Lung (tissue), 12 donors: ENCODE results near the gene PHF8. TPM values are rescaled to one million over a fixed set of nuclear protein-coding genes. Genes with fewer than 3 reads are reported as not detected.

Source experiments
- ATAC-seq: fragments of 200-7000 bp; cut with Tn5 transposase; one replicate; pipeline ENCODE4 v1.9.1; 2020; ENCODE audit warnings: moderate number of reproducible peaks; ENCODE audit not compliant: insufficient read depth, low FRiP score
- DNase-seq, 3 donors: peaks; one replicate each; pipeline ENCODE4 v3.0.0-alpha.2; 2013 to 2017
- H3K27ac ChIP-seq, 2 donors: one replicate each; pipeline ENCODE4 v1.5.1; 2013; ENCODE audit warnings: mild to moderate bottlenecking in 2 of 2, moderate library complexity in 2 of 2, control low read depth in 1 of 2, inconsistent platforms in 1 of 2, low read depth in 1 of 2, low read length in 1 of 2
- H3K27me3 ChIP-seq, 3 donors: one replicate each; pipeline ENCODE4 v1.5.1; 2013; ENCODE audit warnings: low read length in 2 of 3; ENCODE audit not compliant: control insufficient read depth in 3 of 3, insufficient read depth in 3 of 3
- H3K36me3 ChIP-seq, 4 donors: one replicate each; pipeline ENCODE4 v1.5.1; 2013; ENCODE audit warnings: low read length in 4 of 4, mild to moderate bottlenecking in 1 of 4, moderate library complexity in 1 of 4; ENCODE audit not compliant: control insufficient read depth in 4 of 4, insufficient read depth in 4 of 4
- H3K4me1 ChIP-seq, 5 donors: one replicate each; pipeline ENCODE4 v1.5.1; 2013; ENCODE audit warnings: low read length in 5 of 5, mild to moderate bottlenecking in 2 of 5, moderate library complexity in 1 of 5; ENCODE audit not compliant: control insufficient read depth in 5 of 5, insufficient read depth in 5 of 5
- H3K4me3 ChIP-seq: one replicate; pipeline ENCODE4 v1.5.1; 2013; ENCODE audit warnings: mild to moderate bottlenecking, control low read depth, moderate library complexity
- H3K9ac ChIP-seq, 2 donors: one replicate each; pipeline ENCODE4 v1.5.1; 2013; ENCODE audit warnings: low read length in 2 of 2, control low read depth in 1 of 2; ENCODE audit not compliant: insufficient read depth in 1 of 2
- H3K9me3 ChIP-seq, 4 donors: one replicate each; pipeline ENCODE4 v1.5.1; 2013; ENCODE audit warnings: low read length in 3 of 4, mild to moderate bottlenecking in 1 of 4, moderate library complexity in 1 of 4; ENCODE audit not compliant: control insufficient read depth in 4 of 4, insufficient read depth in 3 of 4
- WGBS, 2 donors: extraction: QIAGEN DNeasy Blood & Tissue Kit; methylation state at CpG; one replicate each; pipeline ENCODE4 v1.1.7; 2013; 5-methylcytosine and 5-hydroxymethylcytosine counted together
- polyA plus RNA-seq, 2 donors: library from polyadenylated mRNA; stranded (reverse); fragments of 200-250 nt; gene quantifications; one replicate each; pipeline ENCODE4 v1.2.1, GENCODE V29; 2013
- total RNA-seq, 2 donors: library from RNA; depleted of rRNA in 1 of 2; stranded (reverse); fragments of >200 nt in 1 of 2; gene quantifications; one replicate each; pipeline ENCODE4 v1.2.1, GENCODE V29; 2014 to 2021
- TF ChIP-seq, protein P1 (sequence below): IDR thresholded peaks from 2 replicates; pipeline ENCODE4 v1.5.1; 2012; ENCODE audit warnings: mild to moderate bottlenecking; ENCODE audit errors: control extremely low read depth, extremely low read depth
- donor health status: control.
- donor health status: control.
- donor health status: Bipolar disorder and iron deficiency.
- donor health status: healthy.
- donor health status: DM: yes; HTN: yes; CAD: no.

PHF8 gene
- total and polyA plus RNA-seq, 4 donors = 7.2 to 37.5 (median 19.5) TPM

DNA sequence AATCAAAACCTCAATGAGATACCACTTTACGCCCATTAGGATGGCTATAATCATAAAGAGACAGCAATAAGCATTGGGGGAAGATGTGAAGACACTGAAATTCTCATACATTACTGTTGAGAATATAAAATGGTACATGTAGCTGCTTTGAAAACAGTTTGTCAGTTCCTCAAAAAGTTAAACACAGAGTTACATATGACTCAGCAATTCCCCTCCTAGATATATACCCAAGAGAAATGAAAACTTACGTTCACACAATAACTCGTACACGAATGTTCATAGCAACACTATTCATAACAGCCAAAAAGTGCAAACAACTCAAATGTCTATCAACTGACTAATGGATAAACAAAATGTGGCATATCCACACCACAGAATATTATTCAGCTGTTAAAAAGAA lies 36.6 kb downstream of the PHF8 start:
- DNase-seq = no peak
- Histone ChIP-seq H3K36me3 (peaks cover 0 to 12% (median 1%) of the 10 kb centered on the region in 4 donors), H3K9me3 (peaks cover 0 to 2% (median 0%) of the 10 kb centered on the region in 4 donors), H3K4me3 (no peak overlapping the region), H3K27ac (no peak overlapping the region), H3K4me1 (no peaks in the 10 kb centered on the region), H3K9ac (no peak overlapping the region), H3K27me3 (no peaks in the 10 kb centered on the region)
- TF ChIP-seq, protein P1, sequence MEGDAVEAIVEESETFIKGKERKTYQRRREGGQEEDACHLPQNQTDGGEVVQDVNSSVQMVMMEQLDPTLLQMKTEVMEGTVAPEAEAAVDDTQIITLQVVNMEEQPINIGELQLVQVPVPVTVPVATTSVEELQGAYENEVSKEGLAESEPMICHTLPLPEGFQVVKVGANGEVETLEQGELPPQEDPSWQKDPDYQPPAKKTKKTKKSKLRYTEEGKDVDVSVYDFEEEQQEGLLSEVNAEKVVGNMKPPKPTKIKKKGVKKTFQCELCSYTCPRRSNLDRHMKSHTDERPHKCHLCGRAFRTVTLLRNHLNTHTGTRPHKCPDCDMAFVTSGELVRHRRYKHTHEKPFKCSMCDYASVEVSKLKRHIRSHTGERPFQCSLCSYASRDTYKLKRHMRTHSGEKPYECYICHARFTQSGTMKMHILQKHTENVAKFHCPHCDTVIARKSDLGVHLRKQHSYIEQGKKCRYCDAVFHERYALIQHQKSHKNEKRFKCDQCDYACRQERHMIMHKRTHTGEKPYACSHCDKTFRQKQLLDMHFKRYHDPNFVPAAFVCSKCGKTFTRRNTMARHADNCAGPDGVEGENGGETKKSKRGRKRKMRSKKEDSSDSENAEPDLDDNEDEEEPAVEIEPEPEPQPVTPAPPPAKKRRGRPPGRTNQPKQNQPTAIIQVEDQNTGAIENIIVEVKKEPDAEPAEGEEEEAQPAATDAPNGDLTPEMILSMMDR = no peak
- 87 to 89% methylated on average over 4 of the region's 4 CpGs for WGBS, 2 donors
- ATAC-seq = no peak

DNA sequence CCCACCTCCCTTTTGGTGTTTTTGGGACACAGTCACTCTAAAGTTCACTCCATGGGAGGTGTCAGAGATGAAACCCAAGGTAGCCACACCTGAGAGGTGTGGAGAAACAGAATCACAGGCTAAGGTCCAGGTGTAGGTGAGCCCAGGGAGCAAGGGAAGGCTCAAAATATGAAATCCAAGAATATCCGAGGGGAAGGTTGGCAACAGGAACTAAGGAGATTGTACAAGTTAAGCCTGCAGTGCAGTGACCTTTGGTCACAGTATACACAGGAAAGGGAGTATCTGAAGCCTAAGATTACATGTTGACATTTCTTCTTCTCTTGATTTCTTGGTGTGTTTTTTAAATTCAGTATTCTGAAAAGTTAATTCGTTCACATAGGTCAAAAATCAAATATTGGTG lies 46.5 kb downstream of the PHF8 start:
- Histone ChIP-seq H3K27ac (no peak overlapping the region), H3K9ac (no peak overlapping the region), H3K27me3 (no peaks in the 10 kb centered on the region), H3K4me1 (no peaks in the 10 kb centered on the region), H3K9me3 (peaks cover 0 to 2% (median 0%) of the 10 kb centered on the region in 4 donors), H3K36me3 (peaks cover 3 to 25% (median 15%) of the 10 kb centered on the region in 4 donors), H3K4me3 (no peak overlapping the region)
- no peak for ATAC-seq
- no peak for DNase-seq
- WGBS, 2 donors = 79 to 97% methylated on average over 2 of the region's 2 CpGs
- TF ChIP-seq, protein P1 = no peak

DNA sequence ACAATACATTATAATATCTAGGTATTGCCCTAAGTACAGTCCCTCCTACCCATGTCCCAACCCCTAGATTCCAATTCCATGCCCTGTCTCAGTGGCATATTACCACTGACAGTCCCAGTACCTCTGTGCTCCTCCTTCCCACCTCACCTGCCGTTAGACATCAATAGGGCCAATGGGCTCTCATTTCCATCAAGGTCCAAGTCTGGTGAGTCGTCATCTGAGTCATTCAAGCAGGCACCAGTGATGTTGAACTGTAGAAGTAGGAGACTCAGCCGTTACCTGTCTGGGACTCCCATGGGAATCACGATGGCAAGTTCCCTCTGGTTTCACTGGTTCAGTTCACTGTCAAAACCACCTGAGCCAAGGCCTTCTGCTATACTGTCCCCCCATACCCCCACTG lies 51.7 kb downstream of the PHF8 start:
- Histone ChIP-seq H3K4me3 (no peak overlapping the region), H3K27ac (no peak overlapping the region), H3K36me3 (peaks cover 10 to 17% (median 12%) of the 10 kb centered on the region in 4 donors), H3K4me1 (peaks cover 0 to 7% (median 4%) of the 10 kb centered on the region in 5 donors), H3K9ac (no peak overlapping the region), H3K27me3 (no peaks in the 10 kb centered on the region), H3K9me3 (peaks cover 0 to 4% (median 0%) of the 10 kb centered on the region in 4 donors)
- TF ChIP-seq, protein P1 = no peak
- ATAC-seq (no peak), DNase-seq (no peak)
- 83 to 95% methylated on average over 4 of the region's 4 CpGs for WGBS, 2 donors

DNA sequence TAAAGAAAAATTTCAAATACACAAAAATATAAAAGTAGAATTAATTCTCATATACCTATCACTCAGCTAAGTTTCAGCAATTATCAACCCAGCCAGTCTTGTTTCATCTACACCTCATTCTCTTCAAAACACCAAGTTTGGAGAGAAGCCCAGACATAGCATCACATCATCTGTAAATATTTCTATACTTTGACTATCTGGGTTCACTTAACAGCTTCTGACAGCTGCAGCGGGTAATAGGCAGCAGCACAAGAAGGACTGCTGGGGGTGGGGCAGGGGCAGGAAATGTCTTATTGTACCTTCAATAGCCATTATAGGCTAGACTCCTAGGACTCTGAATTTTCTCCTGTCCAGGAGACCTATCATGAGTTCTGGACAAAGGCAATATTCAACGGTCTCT lies 54.1 kb downstream of the PHF8 start:
- peaks cover 0 to 7% (median 4%) of the 10 kb centered on the region in 5 donors for H3K4me1 ChIP-seq
- TF ChIP-seq, protein P1 = no peak
- DNase-seq (peak; percentile 71 to 94 (median 90)), ATAC-seq (no peak)
- no peak overlapping the region for H3K9ac ChIP-seq
- H3K9me3 ChIP-seq = peaks cover 0 to 4% (median 0%) of the 10 kb centered on the region in 4 donors
- H3K27me3 ChIP-seq = no peaks in the 10 kb centered on the region
- 68 to 82% methylated on average over 2 of the region's 2 CpGs for WGBS, 2 donors
- no peak overlapping the region for H3K4me3 ChIP-seq
- H3K27ac ChIP-seq = no peak overlapping the region
- peaks cover 11 to 19% (median 13%) of the 10 kb centered on the region in 4 donors for H3K36me3 ChIP-seq
